ENCODE measurements around the gene P2RX2.

The P2RX2 gene

GRCh38 chr12:132631666-132632065, 13.1 kb downstream of the P2RX2 start:
- no peaks in the 10 kb centered on the region for H3K27me3 Mint-ChIP-seq
- H3K4me1 Mint-ChIP-seq (ENCODE audit: low read depth), result no peaks in the 10 kb centered on the region
- no peak overlapping the region for H3K4me3 Mint-ChIP-seq
- H3K36me3 Mint-ChIP-seq (ENCODE audit: low read depth), result peaks cover 77% of the 10 kb centered on the region
- H3K27ac Mint-ChIP-seq, result no peak overlapping the region
- H3K9me3 Mint-ChIP-seq, result no peaks in the 10 kb centered on the region

DNA sequence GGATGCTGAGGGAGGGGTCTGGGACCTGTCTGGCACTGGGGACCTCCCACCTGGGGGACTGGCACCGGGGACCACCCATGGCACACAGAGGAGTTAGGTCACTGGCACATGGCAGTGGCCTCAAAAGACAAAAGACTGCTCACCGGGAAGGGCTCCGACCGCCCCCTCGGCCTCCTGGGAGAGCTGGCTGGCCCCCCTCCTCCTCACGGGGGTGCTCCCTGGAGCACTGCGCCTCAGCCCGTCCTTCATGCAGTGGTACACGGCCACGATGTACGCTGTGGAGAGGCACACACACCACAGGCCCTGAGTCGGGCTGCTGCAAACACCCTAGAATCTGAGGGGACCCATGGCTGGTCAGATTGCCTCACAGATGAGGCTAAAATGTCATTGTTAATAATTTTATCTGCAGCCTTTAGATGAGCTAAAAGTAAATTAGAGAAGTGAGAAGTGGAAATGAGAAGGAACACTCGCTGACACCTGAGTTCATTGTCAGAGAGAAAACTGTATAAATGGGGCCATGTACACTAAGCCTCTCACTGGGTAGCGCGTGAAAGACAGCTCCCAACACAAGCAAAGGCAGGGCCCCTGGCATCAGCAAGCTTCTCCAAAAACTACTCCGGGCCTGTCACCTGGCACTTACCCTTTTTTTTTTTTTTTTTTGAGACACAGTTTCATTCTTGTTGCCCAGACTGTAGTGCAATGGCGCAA, 14.1 kb downstream of the P2RX2 start:
- H3K9me3 Mint-ChIP-seq, result no peaks in the 10 kb centered on the region
- no peak overlapping the region for H3K27ac Mint-ChIP-seq
- no peak overlapping the region for H3K4me3 Mint-ChIP-seq
- no peaks in the 10 kb centered on the region for H3K27me3 Mint-ChIP-seq
- H3K36me3 Mint-ChIP-seq (ENCODE audit: low read depth), result peaks cover 87% of the 10 kb centered on the region
- H3K4me1 Mint-ChIP-seq (ENCODE audit: low read depth), result no peaks in the 10 kb centered on the region

- Mint-ChIP-seq H3K9me3 (no peaks in the 10 kb centered on the region), H3K4me3 (no peak overlapping the region), H3K4me1 (ENCODE audit: low read depth) (no peaks in the 10 kb centered on the region), H3K27ac (no peak overlapping the region), H3K27me3 (no peaks in the 10 kb centered on the region), H3K36me3 (ENCODE audit: low read depth) (peaks cover 94% of the 10 kb centered on the region)
These were observed 14.8 kb downstream of the P2RX2 start for GRCh38 chr12:132633398-132633797.

- no peaks in the 10 kb centered on the region for H3K4me1 Mint-ChIP-seq (ENCODE audit: low read depth)
- H3K36me3 Mint-ChIP-seq (ENCODE audit: low read depth), result peaks cover 94% of the 10 kb centered on the region
- no peaks in the 10 kb centered on the region for H3K9me3 Mint-ChIP-seq
- no peak overlapping the region for H3K27ac Mint-ChIP-seq
- no peak overlapping the region for H3K4me3 Mint-ChIP-seq
- no peaks in the 10 kb centered on the region for H3K27me3 Mint-ChIP-seq
These were observed 15.3 kb downstream of the P2RX2 start for GRCh38 chr12:132633901-132634300.

DNA sequence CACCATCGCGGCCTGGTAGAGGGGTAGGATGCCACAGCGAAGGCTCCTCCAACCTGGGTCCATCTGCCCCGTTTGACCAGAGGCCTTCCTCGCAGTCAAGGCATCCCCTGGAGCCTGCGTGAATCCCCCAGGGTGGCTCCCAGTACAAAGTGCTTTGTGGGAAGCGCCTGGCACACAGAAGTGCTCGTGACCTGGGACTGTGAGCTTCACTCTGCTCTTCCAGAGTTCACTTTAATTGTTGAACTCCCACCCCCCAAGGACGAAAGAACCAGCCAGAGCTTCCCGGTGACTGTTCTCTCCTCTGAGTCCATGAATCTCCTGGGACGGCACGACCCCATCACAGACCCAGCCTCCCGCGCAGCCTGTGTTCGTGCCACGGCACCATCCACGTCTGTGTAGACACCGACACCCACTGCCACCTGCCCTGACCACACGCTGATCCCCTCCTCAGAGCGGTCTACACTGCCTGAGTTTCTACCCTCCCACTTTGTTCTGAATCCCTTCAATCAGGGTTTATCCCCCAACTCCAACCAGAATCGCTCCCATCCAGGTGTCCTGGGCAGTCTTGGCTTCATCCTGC, 15.9 kb downstream of the P2RX2 start:
- H3K27ac Mint-ChIP-seq, result no peak overlapping the region
- H3K36me3 Mint-ChIP-seq (ENCODE audit: low read depth), result peaks cover 94% of the 10 kb centered on the region
- no peak overlapping the region for H3K4me3 Mint-ChIP-seq
- H3K27me3 Mint-ChIP-seq, result no peaks in the 10 kb centered on the region
- H3K4me1 Mint-ChIP-seq (ENCODE audit: low read depth), result no peaks in the 10 kb centered on the region
- H3K9me3 Mint-ChIP-seq, result no peaks in the 10 kb centered on the region

DNA sequence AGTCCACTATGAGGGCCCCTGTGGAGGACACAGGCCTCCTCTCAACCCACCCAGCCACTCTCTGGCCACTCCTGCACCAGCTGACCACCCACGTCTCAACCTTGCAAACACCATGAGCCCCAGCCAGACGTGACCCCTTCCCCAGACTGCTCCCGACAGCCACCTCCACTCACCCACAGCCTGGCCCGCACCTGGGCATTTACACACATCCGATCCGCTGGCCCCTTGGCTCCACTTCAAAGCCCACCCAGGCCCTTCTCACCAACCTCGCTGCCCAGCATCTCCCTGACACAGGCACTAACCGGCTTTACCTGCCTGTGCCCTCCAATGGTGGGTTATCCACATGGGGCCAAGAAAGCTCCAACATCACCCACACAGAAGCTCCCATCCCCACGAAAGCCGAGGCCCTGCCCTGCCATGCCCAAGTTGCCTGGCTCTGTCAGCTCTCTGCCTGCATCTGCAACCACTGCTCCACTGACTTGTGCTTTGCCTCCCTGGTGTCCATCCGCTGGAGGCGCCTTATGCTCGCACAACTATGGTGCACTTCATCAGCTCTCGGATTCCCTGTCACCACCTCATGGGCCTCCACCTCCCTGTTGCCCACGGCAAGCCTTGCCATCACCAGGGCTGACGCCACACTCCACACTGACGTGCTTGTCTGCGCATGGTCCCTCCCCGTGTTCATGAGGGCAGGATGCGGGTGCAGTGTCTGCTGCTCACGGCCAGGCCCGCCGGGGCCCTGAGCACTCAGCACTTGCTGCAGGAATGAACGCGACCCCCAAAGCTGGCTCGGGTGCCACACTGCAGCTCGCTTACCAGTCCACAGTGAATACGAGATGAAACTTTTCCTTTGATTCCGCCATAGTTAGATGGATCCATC, 16.7 kb downstream of the P2RX2 start:
- Mint-ChIP-seq H3K27ac (no peak overlapping the region), H3K4me1 (ENCODE audit: low read depth) (no peaks in the 10 kb centered on the region), H3K36me3 (ENCODE audit: low read depth) (peaks cover 91% of the 10 kb centered on the region), H3K27me3 (no peaks in the 10 kb centered on the region), H3K4me3 (no peak overlapping the region), H3K9me3 (no peaks in the 10 kb centered on the region)

DNA sequence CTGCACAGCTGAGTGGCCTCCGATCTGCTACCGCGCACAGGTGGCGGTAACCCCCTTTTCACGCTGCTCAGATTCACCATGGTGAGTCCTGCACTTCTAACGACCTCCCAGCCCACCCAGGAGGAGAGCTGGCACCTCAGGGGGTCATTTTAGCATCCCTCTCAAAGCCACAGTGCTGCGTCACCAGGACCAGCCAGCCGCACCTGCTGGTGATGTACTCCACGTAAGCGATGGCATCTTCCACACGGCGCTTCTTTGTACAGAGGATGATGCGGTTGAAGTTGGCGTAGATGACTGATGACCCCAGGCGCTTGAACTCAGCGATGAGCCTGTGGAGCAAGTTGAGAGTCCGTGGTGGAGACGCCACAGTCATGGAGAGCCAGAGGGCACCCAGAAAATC, 19.2 kb downstream of the P2RX2 start:
- peaks cover 88% of the 10 kb centered on the region for H3K36me3 Mint-ChIP-seq (ENCODE audit: low read depth)
- H3K4me3 Mint-ChIP-seq, result no peak overlapping the region
- H3K9me3 Mint-ChIP-seq, result no peaks in the 10 kb centered on the region
- H3K27ac Mint-ChIP-seq, result no peak overlapping the region
- H3K4me1 Mint-ChIP-seq (ENCODE audit: low read depth), result no peaks in the 10 kb centered on the region
- H3K27me3 Mint-ChIP-seq, result no peaks in the 10 kb centered on the region

DNA sequence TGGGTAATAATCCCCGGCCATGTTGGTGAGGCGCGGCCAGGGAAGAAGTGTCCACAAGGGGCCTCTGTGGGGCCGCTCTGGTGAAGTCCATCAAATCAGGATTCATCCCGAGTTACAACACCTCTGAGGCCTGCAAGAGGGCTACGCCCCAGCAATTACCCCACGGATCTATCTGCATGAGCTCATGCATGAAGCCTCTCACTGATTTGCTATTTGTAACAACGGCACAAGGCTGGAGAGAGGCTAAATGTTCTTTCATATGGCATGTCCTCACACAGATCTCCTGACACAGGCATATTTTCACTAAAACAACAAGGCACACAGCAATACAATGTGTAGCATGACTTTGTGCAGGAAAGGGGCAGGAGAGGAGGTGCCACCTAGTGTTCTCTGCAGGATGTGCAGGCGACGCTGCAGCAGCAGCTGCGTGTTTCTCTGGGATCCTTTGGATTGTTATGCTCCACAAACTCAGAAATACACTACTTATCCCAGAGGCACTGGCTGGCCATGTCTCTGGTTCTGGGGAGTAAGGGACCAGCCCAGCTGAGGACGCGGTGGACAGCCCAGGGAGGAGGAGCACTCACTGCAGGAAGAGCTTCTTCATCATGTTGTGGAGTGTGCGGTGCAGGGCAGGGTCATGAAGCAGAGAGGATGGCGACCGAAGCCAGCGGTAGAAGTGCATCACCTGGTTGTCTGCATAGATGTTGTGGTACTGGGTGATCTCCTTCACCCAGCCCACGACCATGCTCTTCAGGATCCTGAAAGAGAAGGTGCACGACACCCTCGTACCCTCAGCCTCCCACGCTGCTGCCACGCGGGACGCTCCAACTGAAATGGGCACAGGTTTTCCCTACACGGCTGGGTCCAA, 20.2 kb downstream of the P2RX2 start:
- Mint-ChIP-seq H3K9me3 (no peaks in the 10 kb centered on the region), H3K36me3 (ENCODE audit: low read depth) (peaks cover 90% of the 10 kb centered on the region), H3K4me3 (no peak overlapping the region), H3K4me1 (ENCODE audit: low read depth) (no peaks in the 10 kb centered on the region), H3K27ac (no peak overlapping the region), H3K27me3 (no peaks in the 10 kb centered on the region)

DNA sequence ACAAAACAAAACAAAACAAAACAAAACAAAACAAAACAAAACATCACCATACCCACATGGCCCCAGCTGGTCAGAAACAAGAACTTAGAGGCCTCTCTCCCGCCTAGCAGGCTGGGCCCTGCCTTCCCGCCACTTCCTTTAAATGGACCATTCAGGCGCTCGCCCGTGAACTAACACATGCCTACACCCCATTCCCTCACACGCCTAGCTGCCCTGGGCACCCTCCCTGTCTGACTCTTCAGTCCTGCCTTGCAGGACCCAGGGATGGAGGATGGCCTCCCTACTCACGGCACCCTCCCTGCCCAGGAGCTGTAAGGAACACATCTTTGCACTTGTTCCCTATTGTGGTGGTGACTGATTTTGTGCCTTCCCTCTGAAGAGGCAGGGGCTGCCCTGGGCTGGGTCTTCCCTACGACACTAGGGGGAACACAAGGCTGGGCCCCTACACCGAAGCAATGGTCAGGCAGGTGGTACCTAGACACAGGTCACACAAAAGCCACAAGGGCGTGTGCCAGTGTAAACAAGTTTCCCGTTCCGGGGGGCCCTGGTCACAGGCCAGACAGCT, 21.5 kb downstream of the P2RX2 start:
- Mint-ChIP-seq H3K4me3 (no peak overlapping the region), H3K36me3 (ENCODE audit: low read depth) (peaks cover 83% of the 10 kb centered on the region), H3K4me1 (ENCODE audit: low read depth) (no peaks in the 10 kb centered on the region), H3K27ac (no peak overlapping the region), H3K9me3 (no peaks in the 10 kb centered on the region), H3K27me3 (no peaks in the 10 kb centered on the region)

- no peak overlapping the region for H3K27ac Mint-ChIP-seq
These were observed 22.4 kb downstream of the P2RX2 start for GRCh38 chr12:132640936-132641335.

GRCh38 chr12:132641811-132642650, 23.5 kb downstream of the P2RX2 start:
- no peaks in the 10 kb centered on the region for H3K9me3 Mint-ChIP-seq
- no peak overlapping the region for H3K4me3 Mint-ChIP-seq
- H3K4me1 Mint-ChIP-seq (ENCODE audit: low read depth), result no peaks in the 10 kb centered on the region
- H3K27me3 Mint-ChIP-seq, result no peaks in the 10 kb centered on the region
- H3K36me3 Mint-ChIP-seq (ENCODE audit: low read depth), result peaks cover 75% of the 10 kb centered on the region
- no peak overlapping the region for H3K27ac Mint-ChIP-seq

More at GRCh38 chr12:132640936-132641335, 22.4 kb downstream of the P2RX2 start:
- no peaks in the 10 kb centered on the region for H3K9me3 Mint-ChIP-seq
- peaks cover 78% of the 10 kb centered on the region for H3K36me3 Mint-ChIP-seq (ENCODE audit: low read depth)
- no peak overlapping the region for H3K4me3 Mint-ChIP-seq
- H3K4me1 Mint-ChIP-seq (ENCODE audit: low read depth), result no peaks in the 10 kb centered on the region
- no peaks in the 10 kb centered on the region for H3K27me3 Mint-ChIP-seq

DNA sequence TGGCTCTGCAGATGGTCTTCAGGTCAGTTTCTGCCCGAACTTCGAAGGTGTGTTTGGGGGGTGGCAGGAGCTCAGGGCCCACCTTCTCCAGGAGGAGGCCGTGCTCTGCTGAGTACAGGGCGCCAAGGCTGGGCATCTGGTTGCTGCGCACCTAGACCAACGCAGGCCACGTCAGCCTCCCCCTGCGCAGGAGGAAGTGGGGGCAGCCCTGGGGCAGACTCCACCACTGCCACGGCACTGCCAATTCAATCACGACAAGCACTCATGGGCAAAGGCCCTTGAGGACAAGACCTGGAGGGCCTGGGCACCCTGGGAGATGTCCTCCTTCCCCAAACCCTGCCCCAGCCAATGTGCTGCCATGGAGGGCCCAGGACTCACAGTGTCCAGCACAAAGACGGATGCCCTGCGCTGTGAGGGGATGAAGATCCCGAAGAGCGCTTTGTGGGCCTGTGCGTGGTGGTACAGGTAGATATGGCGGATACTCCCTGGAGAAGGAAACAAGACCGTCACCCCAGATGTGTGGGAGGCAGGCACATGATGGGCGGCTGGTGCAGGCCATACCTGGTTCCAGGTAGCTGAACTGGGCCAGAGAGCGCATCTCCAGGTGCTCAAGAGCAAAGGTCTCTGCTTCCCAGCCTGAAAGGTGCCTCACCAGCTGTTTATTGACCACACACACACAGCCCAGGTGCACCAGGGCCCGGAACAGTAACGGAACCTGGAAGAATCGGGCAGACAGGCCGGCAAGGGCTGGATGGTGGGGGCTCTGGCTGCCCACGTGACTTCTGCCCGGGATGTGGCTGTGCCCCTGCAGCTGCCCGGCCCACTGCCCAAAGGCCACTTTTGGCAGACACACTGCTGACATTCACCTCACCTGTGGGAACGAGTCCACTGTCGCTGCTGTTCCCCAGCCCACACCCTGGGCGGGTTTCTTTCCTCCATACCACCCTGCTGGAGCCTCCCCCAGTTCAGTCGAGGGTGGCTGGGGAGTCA, 24.6 kb downstream of the P2RX2 start:
- no peaks in the 10 kb centered on the region for H3K27me3 Mint-ChIP-seq
- no peak overlapping the region for H3K4me3 Mint-ChIP-seq
- no peaks in the 10 kb centered on the region for H3K9me3 Mint-ChIP-seq
- peaks cover 3% of the 10 kb centered on the region for H3K4me1 Mint-ChIP-seq (ENCODE audit: low read depth)
- peaks cover 74% of the 10 kb centered on the region for H3K36me3 Mint-ChIP-seq (ENCODE audit: low read depth)
- H3K27ac Mint-ChIP-seq, result no peak overlapping the region

DNA sequence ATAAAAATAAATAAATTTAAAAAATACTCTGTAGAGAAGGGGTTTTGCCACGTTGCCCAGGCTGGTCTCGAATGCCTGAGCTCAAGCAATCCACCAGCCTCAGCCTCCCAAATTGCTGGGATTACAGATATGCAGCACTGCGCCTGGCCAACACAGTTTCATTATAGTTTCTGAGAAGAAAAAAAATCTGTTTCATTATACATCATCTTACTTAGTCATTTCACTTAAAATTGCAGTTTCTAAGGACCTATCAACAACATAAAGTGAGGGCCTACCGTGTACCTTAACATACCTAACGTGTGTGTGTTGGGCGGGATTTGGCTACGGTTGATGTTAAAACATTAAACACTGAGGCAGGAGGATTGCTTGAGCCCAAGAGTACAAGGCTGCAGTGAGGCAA, 28.3 kb downstream of the P2RX2 start:
- peaks cover 62% of the 10 kb centered on the region for H3K36me3 Mint-ChIP-seq (ENCODE audit: low read depth)
- no peaks in the 10 kb centered on the region for H3K27me3 Mint-ChIP-seq
- no peaks in the 10 kb centered on the region for H3K9me3 Mint-ChIP-seq
- no peak overlapping the region for H3K27ac Mint-ChIP-seq
- H3K4me1 Mint-ChIP-seq (ENCODE audit: low read depth), result peaks cover 3% of the 10 kb centered on the region
- no peak overlapping the region for H3K4me3 Mint-ChIP-seq
